Calu3 (cell line): Measurements from ENCODE around the gene MED29. TPM values are rescaled to one million over a fixed set of nuclear protein-coding genes. Genes with fewer than 3 reads are reported as not detected.

Source experiments
- BruUV-seq: library from RNA; stranded (reverse); fragments of 400-500 nt; replicated peaks from 2 replicates; lab custom pipeline; 2021; lab: Mats Ljungman, UMichigan
- CTCF ChIA-PET: fragments of 300-600 bp; sonication (Branson Sonifier 250); formaldehyde crosslinking; loops from one replicate; lab custom pipeline; 2022; ENCODE audit warnings: antibody characterized with exemption; lab: Charles Lee
- DNase-seq: peaks from one replicate; pipeline ENCODE4 v3.0.0; 2022
- H3K27ac Mint-ChIP-seq: one replicate; pipeline ENCODE4 v1.8.0; 2022; ENCODE audit warnings: mixed read lengths; ENCODE audit not compliant: unreplicated experiment
- H3K27me3 Mint-ChIP-seq: one replicate; pipeline ENCODE4 v1.8.0; 2022; ENCODE audit warnings: mixed read lengths; ENCODE audit not compliant: unreplicated experiment
- H3K36me3 Mint-ChIP-seq: one replicate; pipeline ENCODE4 v1.8.0; 2022; ENCODE audit warnings: mild to moderate bottlenecking, moderate library complexity, mixed read lengths; ENCODE audit not compliant: insufficient read depth, unreplicated experiment
- H3K4me1 Mint-ChIP-seq: one replicate; pipeline ENCODE4 v1.8.0; 2022; ENCODE audit warnings: mild to moderate bottlenecking, low read depth, mixed read lengths; ENCODE audit not compliant: unreplicated experiment
- H3K4me3 Mint-ChIP-seq: one replicate; pipeline ENCODE4 v1.8.0; 2022; ENCODE audit warnings: mild to moderate bottlenecking, low read depth, moderate library complexity, mixed read lengths; ENCODE audit not compliant: unreplicated experiment
- H3K9me3 Mint-ChIP-seq: one replicate; pipeline ENCODE4 v1.8.0; 2022; ENCODE audit warnings: low read depth, mixed read lengths; ENCODE audit not compliant: unreplicated experiment
- intact Hi-C: fragments of 100-400 bp; cut with micrococcal nuclease; formaldehyde crosslinking; loops from one replicate; pipeline ENCODE4 v1.10.0; 2022; ENCODE audit not compliant: unreplicated experiment
- total RNA-seq: library from RNA; stranded (reverse); gene quantifications from 2 replicates; pipeline ENCODE4 v1.2.3, GENCODE V29; 2022
- TF ChIP-seq, protein P1 (sequence below): fragments of 200-600 bp; IDR thresholded peaks from one replicate; pipeline ENCODE4 v1.8.0; 2022; ENCODE audit warnings: antibody characterized with exemption; ENCODE audit not compliant: unreplicated experiment

Gene MED29
- total RNA-seq, 1 experiment from 2014 or later = 56.8 TPM

- Mint-ChIP-seq H3K27me3 (no peaks in the 10 kb centered on the region), H3K36me3 (peaks cover 98% of the 10 kb centered on the region), H3K9me3 (no peaks in the 10 kb centered on the region), H3K27ac (peak overlapping the region; percentile 94), H3K4me1 (peaks cover 63% of the 10 kb centered on the region), H3K4me3 (peak overlapping the region; percentile 19)
- BruUV-seq = no TSS peak
- intact Hi-C loops = no loop called here
- TF ChIP-seq, protein P1, sequence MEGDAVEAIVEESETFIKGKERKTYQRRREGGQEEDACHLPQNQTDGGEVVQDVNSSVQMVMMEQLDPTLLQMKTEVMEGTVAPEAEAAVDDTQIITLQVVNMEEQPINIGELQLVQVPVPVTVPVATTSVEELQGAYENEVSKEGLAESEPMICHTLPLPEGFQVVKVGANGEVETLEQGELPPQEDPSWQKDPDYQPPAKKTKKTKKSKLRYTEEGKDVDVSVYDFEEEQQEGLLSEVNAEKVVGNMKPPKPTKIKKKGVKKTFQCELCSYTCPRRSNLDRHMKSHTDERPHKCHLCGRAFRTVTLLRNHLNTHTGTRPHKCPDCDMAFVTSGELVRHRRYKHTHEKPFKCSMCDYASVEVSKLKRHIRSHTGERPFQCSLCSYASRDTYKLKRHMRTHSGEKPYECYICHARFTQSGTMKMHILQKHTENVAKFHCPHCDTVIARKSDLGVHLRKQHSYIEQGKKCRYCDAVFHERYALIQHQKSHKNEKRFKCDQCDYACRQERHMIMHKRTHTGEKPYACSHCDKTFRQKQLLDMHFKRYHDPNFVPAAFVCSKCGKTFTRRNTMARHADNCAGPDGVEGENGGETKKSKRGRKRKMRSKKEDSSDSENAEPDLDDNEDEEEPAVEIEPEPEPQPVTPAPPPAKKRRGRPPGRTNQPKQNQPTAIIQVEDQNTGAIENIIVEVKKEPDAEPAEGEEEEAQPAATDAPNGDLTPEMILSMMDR = no peak
- DNase-seq = no peak
- CTCF ChIA-PET = interaction anchor here (0.7 kb wide), 1 partner anchor 63 kb away, joined by 3 read pairs; no protein-coding TSS in a partner anchor
Observed at GRCh38 chr19:39405261-39405957, 14.2 kb downstream of the MED29 start.

DNA sequence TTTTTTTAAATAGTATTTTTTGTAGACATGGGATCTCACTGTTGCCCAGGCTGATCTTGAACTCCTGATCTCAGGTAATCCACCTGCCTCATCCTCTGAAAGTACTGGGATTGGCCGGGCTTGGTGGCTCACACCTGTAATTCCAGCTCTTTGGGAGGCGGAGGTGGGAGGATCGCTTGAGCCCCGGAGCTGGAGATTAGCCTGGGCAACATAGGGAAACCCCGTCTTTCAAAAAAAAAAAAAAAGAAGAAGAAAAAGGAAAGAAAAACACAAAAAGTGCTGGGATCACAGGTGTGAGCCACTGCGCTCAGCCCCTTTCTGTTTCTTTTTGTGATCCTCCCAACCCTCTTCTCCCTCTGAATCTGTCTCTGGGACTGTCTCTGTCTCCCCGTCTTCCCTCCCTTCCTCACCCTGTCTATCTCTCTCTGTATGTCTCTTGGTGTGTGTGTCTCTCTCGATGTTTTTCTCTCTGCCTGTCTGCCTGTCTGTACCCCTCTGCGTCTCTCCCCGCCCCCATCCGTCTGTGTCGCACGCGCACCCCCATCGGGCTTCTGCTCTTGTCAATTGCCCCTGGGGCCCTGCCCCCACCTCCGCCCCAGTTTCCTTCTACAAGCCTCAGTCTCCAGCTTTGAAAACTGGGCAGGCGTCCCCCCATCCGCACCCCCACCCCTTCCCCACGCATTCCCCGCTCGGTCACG is 14.9 kb downstream of the MED29 start:
- Mint-ChIP-seq H3K4me3 (peak overlapping the region; percentile 77), H3K27me3 (no peaks in the 10 kb centered on the region), H3K27ac (peak overlapping the region; percentile 94), H3K9me3 (no peaks in the 10 kb centered on the region), H3K36me3 (peaks cover 100% of the 10 kb centered on the region), H3K4me1 (peaks cover 64% of the 10 kb centered on the region)
- DNase-seq = no peak
- CTCF ChIA-PET = interaction anchor here (2.4 kb wide), 1 partner anchor 8 kb away, joined by 11 read pairs; no protein-coding TSS in a partner anchor
- intact Hi-C loops = no loop called here
- TF ChIP-seq, protein P1 = no peak
- no TSS peak for BruUV-seq

DNA sequence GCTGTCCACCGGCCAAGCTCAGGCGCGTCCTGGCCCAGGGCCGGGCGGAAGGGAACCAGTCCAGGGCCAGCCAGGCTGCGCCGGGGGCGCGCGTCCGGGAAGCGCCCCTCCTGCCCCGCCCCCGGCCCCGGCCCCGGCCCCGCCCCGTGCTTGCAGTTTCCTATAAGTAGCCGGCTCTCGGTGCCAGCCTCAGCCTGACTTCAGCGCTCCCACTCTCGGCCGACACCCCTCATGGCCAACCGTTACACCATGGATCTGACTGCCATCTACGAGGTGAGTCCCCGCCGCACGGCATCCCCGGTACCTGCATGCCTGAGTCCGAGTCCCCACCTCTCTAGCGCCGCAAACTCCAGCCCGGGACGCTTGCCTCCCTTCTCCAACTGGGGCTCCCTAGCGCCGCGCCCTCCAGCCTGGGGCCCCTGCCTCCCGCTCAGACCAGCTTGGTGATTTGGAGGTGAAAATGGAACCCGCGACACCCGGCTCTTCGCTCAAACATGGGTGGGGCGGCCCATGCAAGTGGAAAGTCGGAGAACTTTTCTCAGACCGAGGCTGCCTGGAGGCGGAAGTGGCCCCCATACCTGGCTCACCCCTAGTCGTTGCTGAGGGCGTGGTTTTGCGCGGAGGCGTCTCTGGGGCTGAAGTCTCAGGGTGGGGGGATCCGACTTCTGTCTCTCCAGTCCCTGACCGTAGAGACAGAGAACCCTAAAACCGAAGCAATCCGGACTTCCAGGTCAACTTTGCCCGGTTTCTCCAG is 15.7 kb downstream of the MED29 start, which contains the start of gene ZFP36:
ZFP36 (plus strand) TSS at position 192 of the 754 bp plus-strand sequence; CDS start at position 250, 58 bp downstream.
- H3K4me1 Mint-ChIP-seq = peaks cover 64% of the 10 kb centered on the region
- H3K27me3 Mint-ChIP-seq = no peaks in the 10 kb centered on the region
- peak within 1 kb of the TSS; percentile 94 for H3K27ac Mint-ChIP-seq
- DNase-seq = peak; percentile 92
- H3K36me3 Mint-ChIP-seq = peaks cover 100% of the 10 kb centered on the region
- CTCF ChIA-PET = interaction anchor here (2.4 kb wide), 1 partner anchor 9 kb away, joined by 11 read pairs; no protein-coding TSS in a partner anchor
- TF ChIP-seq, protein P1 = no peak
- TSS peak; percentile 52 for BruUV-seq
- peak within 1 kb of the TSS; percentile 77 for H3K4me3 Mint-ChIP-seq
- no peaks in the 10 kb centered on the region for H3K9me3 Mint-ChIP-seq
- intact Hi-C loops = no loop called here

DNA sequence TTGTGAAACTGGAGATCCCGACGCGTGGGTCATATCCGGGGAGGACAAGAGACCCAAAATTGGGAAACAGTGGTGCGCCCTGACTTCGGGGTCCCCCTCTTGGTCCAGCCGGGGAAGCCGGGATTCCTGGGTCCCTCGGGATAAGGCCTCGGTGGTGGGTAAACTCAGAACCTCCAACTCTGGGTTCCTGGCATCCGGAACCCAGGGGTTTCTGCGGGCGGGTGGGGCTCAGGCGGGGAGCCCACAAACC is 16.2 kb downstream of the MED29 start:
- peak overlapping the region; percentile 77 for H3K4me3 Mint-ChIP-seq
- peaks cover 62% of the 10 kb centered on the region for H3K4me1 Mint-ChIP-seq
- DNase-seq = no peak
- intact Hi-C loops = no loop called here
- TF ChIP-seq, protein P1 = no peak
- H3K27ac Mint-ChIP-seq = peak overlapping the region; percentile 94
- H3K27me3 Mint-ChIP-seq = no peaks in the 10 kb centered on the region
- CTCF ChIA-PET = interaction anchor here (0.6 to 2.4 kb wide), 3 partner anchors 9 to 16 kb away, joined by 3 to 11 read pairs (median 8); partner anchors contain the start of genes MED29 and PAF1
- H3K9me3 Mint-ChIP-seq = no peaks in the 10 kb centered on the region
- peaks cover 100% of the 10 kb centered on the region for H3K36me3 Mint-ChIP-seq
- no TSS peak for BruUV-seq
